Forelimb muscle (tissue), 1 donor: ENCODE results near the gene MLPH. TPM values are rescaled to one million over a fixed set of nuclear protein-coding genes. Genes with fewer than 3 reads are reported as not detected.

ENCODE experiments used
- DNase-seq: peaks from one replicate; pipeline ENCODE4 v3.0.0-alpha.2; 2013; ENCODE audit warnings: low read depth
- polyA plus RNA-seq: library from polyadenylated mRNA; unstranded; fragments of 120-200 nt; gene quantifications from one replicate; pipeline ENCODE4 v1.2.1, GENCODE V29; 2013; ENCODE audit not compliant: insufficient read length

The MLPH gene, protein sequence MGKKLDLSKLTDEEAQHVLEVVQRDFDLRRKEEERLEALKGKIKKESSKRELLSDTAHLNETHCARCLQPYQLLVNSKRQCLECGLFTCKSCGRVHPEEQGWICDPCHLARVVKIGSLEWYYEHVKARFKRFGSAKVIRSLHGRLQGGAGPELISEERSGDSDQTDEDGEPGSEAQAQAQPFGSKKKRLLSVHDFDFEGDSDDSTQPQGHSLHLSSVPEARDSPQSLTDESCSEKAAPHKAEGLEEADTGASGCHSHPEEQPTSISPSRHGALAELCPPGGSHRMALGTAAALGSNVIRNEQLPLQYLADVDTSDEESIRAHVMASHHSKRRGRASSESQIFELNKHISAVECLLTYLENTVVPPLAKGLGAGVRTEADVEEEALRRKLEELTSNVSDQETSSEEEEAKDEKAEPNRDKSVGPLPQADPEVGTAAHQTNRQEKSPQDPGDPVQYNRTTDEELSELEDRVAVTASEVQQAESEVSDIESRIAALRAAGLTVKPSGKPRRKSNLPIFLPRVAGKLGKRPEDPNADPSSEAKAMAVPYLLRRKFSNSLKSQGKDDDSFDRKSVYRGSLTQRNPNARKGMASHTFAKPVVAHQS
- 1.0 TPM for polyA plus RNA-seq

DNA sequence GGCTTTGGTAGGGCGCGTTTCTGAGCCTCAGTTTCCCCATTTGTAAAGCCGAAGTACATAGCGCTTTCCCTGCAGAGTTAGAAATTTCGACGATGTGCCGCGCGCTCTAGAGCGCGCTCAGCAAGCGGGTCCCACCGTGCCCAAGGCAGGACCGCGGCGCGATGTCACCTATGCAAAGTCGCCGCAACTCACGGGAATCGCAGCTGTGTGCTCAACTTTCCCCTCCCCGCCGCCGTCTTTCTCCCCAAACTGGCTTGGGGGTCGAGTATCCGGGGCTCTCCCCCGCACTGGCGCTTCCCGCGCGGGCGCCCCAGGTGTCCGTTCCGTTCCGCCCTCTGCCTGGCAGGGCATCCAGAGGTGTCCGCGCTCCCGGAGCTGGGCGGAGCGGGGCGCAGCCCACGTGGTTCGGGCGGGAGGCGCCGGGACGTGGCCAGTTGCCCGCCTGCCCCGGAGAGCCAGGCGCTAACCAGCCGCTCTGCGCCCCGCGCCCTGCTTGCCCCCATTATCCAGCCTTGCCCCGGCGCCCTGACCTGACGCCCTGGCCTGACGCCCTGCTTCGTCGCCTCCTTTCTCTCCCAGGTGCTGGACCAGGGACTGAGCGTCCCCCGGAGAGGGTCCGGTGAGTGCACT is at the start of gene MLPH:
MLPH (plus strand) TSS at position 433 of the 630 bp plus-strand sequence. CDS start 6,176 bp downstream, outside the sequence.
- no peak for DNase-seq

DNA sequence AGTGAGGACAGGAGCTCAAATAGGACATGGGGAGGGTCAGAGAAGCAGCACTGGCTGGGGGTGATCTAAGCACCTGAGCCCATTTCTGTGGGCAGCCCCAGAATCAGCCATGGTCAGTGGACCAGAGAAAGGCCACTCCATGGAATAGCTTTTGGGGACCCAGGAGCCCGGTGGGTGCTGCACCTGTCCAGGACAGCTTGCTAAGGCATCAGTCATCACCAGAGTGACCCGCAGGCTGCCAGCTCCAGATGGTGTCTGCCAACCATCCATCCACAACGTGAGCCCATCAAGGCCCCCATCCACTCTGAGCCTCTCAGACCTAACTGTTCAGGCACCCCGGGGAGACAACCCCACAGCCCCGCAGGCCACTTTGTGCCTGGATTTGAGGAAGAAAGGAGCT is 49.5 kb upstream of the MLPH start:
- DNase-seq, result no peak

DNA sequence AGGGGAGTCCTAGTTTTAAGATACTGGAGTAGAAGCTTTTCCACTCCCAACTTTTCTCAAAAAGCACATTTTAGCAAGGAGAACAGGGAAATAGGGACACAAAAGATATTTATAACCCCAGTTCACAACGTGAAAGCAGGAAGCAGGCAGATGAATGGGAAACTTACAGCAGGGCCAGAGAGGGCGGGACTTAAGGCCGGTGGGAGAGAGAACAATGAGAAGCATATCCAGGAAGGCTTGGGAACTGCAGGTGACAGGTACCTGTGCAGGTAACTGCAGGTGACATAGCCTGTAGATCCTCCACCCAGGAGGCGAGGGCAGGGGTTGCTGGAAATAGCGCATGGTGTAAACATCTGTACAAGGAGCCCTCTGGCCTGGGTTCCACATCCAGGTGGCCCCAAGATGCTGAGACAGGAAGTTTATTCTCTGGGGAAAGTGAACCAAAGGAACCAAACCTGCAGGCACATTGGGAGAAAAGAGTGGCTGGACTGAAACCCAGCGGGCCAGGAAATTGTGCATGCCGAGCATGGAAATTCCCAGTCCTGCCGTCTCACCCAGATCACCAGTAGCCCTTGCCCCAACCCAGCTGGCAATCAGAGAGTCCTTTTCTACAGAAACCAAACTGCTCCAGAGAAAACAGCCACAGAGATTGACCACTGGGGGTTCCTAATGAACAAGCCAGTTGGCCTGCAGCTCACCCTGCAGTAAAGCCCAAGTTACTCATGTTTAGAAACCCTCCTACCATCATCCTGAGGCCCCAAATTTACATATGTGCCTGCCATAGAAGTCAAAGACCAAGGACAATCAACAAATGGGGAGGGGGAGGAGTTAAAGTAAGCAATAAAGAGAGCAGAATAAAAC is 48.7 kb upstream of the MLPH start:
- DNase-seq, result no peak

GRCh38 chr2:237440819-237441281 is 46.2 kb upstream of the MLPH start:
- DNase-seq, result no peak

DNA sequence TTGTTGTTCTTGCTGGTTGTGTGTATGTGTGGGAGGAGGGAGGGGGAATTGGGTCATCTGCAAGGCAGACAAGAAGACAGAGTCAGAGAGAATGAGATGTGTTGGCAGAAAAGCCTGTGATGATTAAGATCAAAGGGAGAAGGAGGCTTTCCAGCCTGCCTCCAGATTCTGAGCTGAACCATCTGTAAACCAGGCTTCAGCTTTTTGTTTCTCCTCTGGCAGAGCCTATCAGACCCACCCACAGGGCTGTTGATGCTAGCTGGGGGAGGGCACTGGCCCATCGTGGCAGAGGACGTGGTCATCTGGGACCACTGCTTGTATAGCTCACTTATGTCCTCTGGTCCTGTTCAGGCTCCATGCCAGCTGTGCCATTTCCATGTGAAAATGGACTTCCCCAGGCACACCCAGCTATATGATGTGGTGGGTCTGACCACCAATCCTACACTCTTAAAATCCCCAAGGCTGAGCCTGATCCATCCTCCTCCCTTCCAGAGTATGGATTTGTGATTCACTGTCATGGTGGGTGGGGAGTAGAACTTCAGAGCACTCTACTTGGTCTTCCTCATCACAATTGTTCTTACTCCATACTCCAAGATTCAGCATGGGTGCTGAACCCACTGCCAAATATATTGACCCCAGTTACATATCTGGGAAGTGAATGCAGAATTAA is 45.3 kb upstream of the MLPH start:
- no peak for DNase-seq

- DNase-seq, result no peak
Measured at GRCh38 chr2:237444071-237444470, 43.0 kb upstream of the MLPH start.

DNA sequence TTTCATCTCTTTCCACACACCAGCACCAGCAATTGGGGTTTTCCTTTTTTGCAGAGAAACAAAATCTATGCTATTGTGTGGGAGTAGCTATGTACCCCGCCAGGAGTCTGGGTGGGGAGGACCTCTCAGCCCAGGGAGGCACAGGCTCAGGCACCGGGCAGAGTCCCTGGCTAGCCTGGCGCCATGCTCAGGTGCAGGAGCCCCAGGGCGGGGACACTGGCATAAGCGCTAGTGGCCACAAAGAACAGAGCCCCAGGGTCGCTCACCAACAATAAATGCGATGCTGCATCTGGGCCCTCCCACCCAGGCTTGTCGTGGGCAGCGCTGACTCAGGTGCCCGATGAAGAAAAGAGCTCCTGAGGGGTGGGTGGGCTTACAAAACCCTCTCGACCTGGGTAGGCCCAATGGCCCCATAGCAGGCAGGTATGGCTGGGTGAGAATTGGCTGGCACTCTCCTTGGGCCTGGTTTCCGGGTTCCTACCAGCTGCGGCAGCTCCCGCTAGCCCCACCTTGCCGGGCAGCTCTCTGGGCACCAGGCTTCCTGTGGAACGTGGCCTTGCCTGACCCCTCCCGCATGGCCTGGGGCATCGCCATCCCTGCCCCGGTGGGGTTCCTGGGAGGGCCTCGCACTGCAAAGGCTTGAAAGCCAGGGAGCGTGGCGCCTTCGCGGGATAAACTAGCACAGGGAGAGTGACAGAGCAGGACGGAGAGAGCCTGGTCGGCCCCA is 41.3 kb upstream of the MLPH start:
- no peak for DNase-seq

- no peak for DNase-seq
Measured at GRCh38 chr2:237446338-237446665, 40.7 kb upstream of the MLPH start.

DNA sequence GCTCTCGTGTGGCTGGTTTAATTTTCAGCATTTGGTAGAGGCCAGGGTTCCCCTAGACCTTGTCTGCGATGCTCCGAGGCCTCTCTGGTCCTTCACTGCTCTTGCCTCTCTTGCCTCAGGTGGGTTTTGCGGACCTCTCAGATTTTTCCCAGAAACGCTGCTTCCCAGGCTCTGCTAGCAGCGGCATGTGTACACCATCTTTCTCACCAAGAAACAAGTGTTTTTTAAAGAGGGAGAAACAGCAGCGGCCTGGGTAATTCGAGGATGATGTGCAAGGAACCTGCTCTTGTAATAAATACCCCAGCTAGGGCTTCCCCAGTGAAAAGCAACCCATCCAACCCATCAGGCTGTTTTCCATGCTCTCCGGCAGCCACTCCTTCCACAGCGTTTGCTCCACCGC is 39.6 kb upstream of the MLPH start:
- DNase-seq, result no peak

GRCh38 chr2:237448171-237448570 is 38.9 kb upstream of the MLPH start:
- no peak for DNase-seq

DNA sequence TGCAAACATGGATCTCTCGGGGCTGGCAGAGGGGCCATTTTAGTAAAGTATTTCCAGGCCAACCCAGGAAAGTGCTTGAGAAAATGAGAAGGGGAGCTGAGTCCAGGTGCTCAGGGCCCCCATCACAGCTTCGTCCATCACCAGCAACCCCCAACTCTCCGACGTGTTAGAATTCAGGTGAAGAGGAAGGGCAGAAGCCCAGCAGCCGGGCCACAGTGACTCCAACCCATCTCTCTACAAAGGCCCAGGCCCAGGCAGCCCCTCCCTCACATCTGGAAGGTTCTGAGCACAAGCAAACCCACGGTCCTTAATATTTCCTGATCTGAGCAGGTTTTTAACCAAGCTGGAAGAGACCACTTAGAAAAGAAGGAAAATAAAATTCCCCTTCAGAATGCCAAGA is 38.4 kb upstream of the MLPH start:
- no peak for DNase-seq

GRCh38 chr2:237449193-237449881 is 37.7 kb upstream of the MLPH start:
- no peak for DNase-seq

- DNase-seq, result no peak
Measured at GRCh38 chr2:237450108-237450507, 36.9 kb upstream of the MLPH start.

GRCh38 chr2:237450583-237450982 is 36.5 kb upstream of the MLPH start:
- no peak for DNase-seq

DNA sequence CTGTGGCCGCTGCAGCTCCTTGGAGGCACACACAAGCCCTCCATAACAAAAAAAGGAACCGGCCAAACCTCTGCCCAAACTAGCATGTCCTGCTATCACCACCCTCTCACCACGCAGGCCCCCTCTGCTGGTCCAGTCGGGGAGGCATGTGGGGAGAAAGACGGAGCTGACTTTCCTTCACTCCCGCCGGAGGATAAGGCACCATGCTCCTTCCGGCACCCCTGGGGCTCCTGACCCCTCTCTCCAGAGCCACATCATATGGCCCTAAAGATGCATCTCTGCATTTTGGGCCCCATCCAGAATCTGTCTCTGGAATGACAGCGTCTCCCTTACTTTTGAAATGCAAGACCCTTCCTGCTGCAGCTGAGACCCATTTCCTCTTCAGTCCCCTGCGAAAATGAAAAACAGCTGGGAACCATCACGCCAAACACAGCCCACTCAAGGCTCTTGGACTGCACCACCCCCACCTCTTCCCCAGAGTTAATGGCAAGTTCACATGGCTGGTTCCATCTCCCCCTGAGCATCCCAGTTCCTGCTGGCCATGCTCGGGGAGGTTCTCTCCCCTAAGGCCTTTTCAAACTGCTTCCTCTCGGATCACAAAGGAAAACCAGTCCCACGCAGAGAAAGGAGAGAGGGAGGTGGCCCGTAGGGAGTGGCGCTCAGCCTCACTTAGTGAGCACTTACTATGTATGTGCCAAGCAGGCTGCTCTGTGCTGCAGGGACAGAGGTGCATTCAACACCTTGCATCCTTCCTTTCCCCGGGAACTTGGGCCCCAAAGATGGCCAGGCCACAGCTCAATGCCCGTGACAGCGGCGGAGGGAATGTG is 35.2 kb upstream of the MLPH start:
- DNase-seq, result no peak

- DNase-seq, result no peak
Measured at GRCh38 chr2:237452861-237453260, 34.2 kb upstream of the MLPH start.

DNA sequence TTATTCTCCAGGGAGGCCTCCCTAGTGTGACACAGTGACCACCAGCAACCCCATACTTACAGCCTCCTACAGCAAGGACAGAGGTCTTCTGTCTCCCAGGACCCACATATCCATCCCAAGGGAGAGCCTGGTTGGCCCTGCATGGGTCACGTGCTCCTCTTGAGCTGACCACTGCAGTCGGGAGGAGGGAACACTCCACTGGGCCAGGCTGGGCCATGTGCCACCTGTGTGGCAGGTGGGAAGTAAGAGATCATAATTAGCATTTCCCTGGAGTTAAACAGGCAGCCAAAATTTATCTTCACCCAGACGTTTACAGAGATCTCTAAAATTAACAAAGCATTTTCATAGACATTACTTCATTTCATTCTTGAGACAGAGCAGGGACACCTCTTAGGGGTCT is 33.4 kb upstream of the MLPH start:
- no peak for DNase-seq

DNA sequence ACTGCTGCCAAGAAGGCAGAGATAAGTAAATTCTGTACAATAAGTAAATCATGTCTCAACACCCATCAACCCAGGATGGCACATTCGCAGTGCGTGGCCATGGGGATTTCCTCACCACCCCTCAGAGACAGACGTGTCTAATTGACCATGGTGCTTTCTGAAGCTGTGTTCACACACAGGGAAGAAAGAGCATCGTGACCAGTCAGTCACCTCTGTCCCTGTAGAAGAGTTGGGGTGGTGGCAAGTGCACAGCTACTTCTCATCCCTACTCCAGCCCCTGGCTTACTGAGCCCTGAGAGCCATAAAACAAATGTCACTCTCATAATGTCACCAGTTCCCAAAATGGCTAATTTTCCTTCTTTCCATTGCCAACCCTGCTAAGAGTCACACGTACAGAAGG is 31.3 kb upstream of the MLPH start:
- no peak for DNase-seq

DNA sequence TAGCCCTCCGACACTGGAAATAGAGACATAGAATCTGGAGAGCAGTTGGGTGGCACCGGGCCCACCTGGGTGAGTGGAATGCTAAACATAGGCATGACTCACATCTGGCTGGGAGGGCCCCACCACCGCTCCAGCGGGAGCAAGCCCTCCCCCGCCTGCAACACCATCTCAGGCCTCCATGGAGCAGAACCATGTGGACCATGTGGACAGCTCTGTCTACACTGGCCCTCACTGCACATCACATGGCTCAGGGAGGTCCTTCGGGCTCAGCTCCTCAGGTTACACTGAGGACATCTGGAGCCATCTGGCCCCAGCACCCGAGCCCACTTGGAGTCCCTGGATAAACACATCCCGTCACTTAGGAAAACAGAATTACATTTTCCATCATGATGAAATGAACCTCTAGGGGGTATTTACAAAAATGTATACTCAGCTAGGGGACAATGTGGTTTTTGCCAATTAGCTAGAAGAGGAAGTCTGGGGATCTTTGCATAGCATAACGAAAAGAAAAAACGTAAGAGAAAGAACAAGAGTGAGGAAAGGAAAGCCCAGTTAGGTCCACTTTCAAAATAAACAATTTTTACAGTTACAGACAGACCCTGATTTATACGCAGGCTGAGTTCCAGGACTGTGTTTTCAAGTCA is 30.7 kb upstream of the MLPH start:
- no peak for DNase-seq
